HS-5 (cell line): ENCODE data around the gene ZBTB25.

Experiments
- DNase-seq: peaks from one replicate; pipeline ENCODE4 v3.0.0-alpha.2; 2012; ENCODE audit warnings: low read depth

The ZBTB25 gene

GRCh38 chr14:64476438-64476837, 27.2 kb downstream of the ZBTB25 start:
- DNase-seq: no peak

- no peak for DNase-seq
These were observed 27.9 kb downstream of the ZBTB25 start for GRCh38 chr14:64475585-64476273.

- DNase-seq: no peak
These were observed 28.9 kb downstream of the ZBTB25 start for GRCh38 chr14:64474698-64475097.

GRCh38 chr14:64474041-64474440, 29.6 kb downstream of the ZBTB25 start:
- DNase-seq: no peak

DNA sequence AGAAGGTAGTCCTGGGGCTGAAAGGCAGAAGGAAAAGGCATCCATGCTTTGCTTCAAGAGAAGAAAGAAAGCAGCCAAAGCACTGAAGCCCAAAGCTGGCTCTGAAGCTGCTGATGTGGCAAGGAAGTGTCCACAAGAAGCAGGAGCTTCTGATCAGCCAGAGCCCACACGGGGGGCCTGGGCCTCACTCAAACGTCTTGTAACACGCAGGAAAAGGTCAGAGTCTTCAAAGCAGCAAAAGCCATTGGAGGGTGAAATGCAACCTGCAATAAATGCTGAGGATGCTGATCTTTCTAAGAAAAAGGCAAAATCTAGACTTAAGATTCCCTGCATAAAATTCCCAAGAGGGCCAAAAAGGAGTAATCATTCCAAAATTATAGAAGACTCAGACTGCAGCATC, 35.2 kb downstream of the ZBTB25 start:
- DNase-seq: no peak

DNA sequence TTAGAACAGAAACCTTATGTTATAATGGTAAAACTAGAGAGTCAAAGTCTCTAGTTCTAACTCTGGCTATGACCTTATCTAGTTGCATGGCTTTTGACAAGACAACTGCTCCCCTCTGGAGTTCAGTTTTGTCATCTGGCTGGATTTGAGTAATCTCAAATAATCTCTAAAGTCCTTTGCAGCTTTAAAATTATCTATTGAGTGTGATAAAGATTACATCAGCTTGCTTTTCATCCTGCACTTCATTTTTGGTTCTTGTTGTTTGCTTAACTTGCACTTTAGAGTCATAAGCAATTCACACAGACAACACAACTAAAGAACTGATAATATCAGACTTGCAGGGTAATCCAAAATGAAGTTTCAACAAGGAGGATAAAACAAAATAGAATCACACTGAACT, 36.1 kb downstream of the ZBTB25 start:
- no peak for DNase-seq

DNA sequence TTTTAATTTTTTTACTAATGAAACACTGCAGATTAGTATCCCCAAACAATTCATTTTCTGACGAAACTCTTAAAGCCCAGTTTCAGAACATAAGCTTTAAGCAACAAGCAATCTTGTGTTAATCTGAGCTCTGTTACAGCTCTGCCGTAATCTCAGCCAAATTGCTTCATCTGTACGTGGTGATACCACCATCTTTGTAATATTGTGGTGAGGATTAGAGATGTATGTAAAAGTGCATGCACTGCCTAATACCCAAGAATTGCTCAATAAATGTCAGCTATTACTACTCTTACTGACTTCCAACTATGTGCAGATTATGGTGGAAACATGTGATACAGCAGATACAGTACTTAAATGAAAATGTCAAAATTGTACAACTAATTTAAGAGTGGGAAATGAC, 36.5 kb downstream of the ZBTB25 start:
- no peak for DNase-seq

DNA sequence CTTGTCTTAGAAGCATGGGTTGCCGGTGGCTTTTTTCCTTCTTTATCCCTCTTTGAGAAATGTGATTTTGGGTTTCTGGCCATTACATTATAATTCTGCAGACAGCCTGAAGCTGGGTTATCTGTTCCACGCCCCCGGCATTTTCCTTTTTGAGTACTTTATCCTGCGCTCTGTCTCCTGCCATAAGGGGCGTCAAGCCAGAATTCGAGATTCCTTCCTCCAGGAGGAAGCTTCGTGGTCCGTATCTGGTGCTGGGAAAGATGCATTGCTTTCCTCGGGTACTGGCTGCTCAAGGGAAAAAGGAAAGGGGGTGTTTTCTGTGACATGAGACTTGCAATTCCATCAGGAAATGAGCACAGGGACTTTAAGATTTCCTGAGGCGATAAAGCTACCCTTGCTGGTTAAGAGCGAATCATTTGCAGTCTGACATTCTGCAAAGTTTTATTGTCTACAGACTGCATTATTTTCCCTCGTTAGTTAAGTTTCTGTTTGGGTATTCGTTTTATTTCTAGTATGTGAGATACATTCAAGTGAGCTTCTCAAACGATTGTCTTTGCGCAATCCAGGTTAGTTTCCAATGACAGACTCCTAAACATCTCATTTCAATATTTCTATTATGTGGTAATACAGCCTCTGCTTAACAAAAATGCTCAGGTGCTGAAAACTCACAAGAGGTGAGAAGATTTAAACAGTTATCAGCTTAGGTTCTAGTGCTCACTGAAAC, 37.6 kb downstream of the ZBTB25 start:
- no peak for DNase-seq

- DNase-seq: no peak
These were observed 38.3 kb downstream of the ZBTB25 start, which contains the start of gene AKAP5 for GRCh38 chr14:64465191-64465822. TSS of gene AKAP5 (plus strand) at chr14:64465499. CDS start at chr14:64468395, 2,896 bp downstream.

GRCh38 chr14:64464651-64465050, 39.0 kb downstream of the ZBTB25 start:
- no peak for DNase-seq

GRCh38 chr14:64463873-64464272, 39.8 kb downstream of the ZBTB25 start:
- no peak for DNase-seq

DNA sequence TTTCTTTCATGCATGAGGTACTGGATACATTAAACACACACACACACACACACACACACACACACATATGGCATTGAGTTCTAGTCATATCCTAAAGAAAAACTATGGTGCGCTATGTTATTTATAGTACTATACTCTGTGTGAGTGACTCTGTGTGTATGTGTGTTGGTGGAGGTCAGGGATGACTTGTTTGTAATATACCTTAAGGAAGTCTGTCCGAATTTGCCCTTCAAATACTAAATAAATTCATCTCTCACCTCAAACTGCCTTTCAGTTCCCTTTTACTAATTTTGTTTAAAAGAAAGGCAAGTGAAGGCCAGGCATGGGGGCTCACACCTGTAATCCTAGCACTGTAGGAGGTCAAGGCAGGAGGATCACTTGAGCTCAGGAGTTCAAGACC, 40.4 kb downstream of the ZBTB25 start:
- no peak for DNase-seq

DNA sequence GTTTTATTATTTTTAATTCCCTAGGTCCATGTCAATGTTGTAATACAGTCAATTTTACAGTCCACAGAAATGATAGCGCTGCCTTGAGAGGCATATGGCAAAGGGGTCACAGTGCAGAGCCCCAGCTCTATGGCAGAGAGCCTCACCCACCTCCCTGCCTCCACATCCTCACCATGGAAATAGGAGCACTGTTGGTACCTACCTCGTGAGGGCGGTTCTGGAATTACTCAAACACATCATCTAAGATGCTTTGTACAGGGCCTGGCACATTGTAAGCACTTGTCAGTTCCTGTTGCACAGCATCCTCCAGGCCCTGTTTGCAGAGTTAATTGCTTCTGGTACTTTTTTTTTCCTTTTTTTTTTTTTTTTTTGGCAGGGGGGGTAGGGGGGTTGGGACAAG, 42.4 kb downstream of the ZBTB25 start:
- DNase-seq: no peak

DNA sequence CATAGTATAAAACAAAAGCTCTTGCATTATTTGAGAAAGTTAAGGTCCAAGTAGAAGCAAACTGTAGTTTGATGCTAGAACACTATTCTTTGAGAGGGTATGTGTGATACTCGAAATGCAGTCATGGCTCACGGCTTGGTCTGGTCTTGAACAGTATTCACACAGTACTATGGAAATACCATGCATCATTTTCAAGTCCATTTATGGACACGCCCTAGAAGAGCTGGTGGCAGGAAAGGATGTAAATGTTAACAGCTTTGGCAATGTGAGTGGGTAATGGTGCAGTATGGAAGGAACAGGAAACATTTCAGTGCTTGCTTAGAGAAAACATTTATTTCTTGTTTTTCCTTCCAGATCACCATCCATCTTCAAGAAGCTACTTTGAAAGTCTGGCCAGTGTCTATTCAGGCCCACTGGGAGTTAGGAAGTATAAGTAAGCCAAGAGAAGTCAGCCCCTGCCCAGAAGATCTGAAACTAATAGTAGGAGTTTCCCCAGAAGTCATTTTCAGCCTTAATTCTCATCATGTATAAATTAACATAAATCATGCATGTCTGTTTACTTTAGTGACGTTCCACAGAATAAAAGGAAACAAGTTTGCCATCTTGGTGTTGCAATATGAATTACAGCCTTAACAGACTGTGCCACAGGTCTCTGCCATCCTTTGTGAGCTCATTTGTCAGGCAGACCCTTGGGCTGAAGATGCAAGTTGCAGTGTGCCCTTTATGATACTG, 44.1 kb downstream of the ZBTB25 start:
- DNase-seq: no peak

- no peak for DNase-seq
These were observed 49.0 kb downstream of the ZBTB25 start for GRCh38 chr14:64454671-64455070.

- DNase-seq: no peak
These were observed 53.4 kb downstream of the ZBTB25 start for GRCh38 chr14:64450255-64450654.

GRCh38 chr14:64447876-64448670, 55.6 kb downstream of the ZBTB25 start:
- no peak for DNase-seq

DNA sequence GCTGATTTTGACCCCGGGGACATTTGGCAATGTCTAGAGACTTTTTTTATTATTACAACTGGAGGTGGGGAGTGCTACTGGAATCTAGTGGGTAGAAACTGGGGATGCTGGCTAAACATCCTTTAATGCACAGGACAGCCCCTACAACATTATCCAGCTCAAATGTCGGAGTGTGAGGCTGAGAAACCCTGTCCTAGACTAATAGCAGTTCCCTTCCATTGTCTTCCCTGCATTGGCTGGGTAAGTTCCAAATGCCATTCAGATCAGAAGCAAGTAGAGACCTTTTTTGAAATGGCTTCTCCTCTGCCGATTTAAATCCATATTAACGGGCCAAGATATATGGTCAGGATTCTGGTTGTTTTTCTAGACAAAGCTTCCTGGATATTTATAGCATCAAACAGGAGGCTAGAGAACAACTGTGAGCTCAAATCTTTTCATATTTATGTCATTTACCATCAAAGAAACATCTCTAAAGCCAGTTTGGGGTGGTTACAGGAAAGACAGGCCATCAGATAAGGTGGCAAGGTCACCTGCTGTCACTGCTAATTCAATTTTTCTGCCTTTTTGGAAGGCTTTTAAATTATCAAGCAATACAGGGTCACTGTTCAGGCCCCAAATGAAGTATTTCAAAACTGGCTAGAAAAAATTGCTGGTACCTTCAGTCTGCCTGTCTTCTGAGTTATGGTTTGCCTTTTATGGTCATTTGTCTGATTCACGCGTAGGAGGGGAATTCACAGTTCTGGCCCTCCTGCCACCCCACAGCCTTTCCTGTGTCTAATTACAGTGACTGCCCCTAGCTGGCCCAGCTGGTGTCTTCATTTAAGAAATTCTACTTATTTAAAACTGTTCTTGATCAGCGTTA, 58.4 kb downstream of the ZBTB25 start:
- DNase-seq: no peak

- no peak for DNase-seq
These were observed 59.5 kb downstream of the ZBTB25 start for GRCh38 chr14:64444140-64444539.

GRCh38 chr14:64442300-64442988, 61.2 kb downstream of the ZBTB25 start:
- DNase-seq: no peak
